GM12801 (cell line): ENCODE measurements around the gene YEATS4.

Experiments used
- CTCF ChIP-seq: IDR thresholded peaks from one replicate; pipeline ENCODE4 v1.5.1; 2011; ENCODE audit warnings: control low read depth; ENCODE audit not compliant: insufficient read length; ENCODE audit errors: extremely low read depth

The YEATS4 gene

GRCh38 chr12:69430942-69431590, 71.5 kb downstream of the YEATS4 start:
- no peak for TF ChIP-seq CTCF

GRCh38 chr12:69431591-69432222, 72.2 kb downstream of the YEATS4 start:
- no peak for TF ChIP-seq CTCF

GRCh38 chr12:69433653-69434052, 74.1 kb downstream of the YEATS4 start:
- TF ChIP-seq CTCF: no peak

- TF ChIP-seq CTCF: no peak
These were observed 76.1 kb downstream of the YEATS4 start for GRCh38 chr12:69435644-69436043.

DNA sequence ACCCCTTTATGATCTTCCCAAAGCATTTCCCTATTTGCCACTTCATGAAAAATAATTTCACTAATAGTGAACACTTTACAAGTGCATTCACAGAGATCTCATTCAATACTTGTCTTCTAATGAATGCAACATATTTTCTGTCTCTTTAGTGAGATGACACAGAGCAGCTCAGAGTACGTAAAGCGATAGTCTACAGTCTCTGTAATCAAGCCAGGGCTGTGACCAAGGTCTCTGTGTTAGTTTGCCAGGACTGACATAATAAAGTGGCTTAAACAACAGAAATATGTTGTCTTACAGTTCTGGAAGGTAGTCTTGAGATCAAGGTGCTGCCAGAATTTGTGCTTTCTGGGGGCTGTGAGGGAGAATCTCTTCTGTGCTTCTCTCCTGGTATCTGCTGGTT, 77.5 kb downstream of the YEATS4 start:
- no peak for TF ChIP-seq CTCF

DNA sequence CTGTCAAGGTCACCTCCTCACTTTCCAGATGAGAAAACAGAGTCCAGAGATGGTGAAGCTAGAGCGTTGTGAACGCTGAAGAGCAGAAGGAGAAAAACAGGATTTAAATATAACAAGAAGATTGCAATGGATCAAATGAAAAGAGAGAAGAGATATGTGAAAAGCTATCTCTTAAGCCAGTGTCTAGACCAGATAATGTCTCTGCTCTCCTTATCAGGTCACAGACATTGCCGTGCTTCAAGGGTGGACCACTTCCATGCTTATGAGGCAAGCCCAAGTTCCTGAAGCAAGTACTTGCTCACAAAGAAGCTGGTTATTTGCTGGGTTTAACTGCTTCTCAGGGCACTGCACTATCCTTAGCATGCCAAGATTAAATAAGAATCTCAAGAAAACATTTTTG, 79.0 kb downstream of the YEATS4 start:
- no peak for TF ChIP-seq CTCF

GRCh38 chr12:69440016-69440415, 80.5 kb downstream of the YEATS4 start:
- no peak for TF ChIP-seq CTCF
